Smooth muscle cell (in vitro differentiated cells): ENCODE results near the gene COA7. TPM values are rescaled to one million over a fixed set of nuclear protein-coding genes. Genes with fewer than 3 reads are reported as not detected.

ENCODE experiments used
- DNase-seq: peaks from one replicate; lab custom pipeline; 2025; ENCODE audit not compliant: unreplicated experiment; lab: John Stamatoyannopoulos, UW
- H2AFZ ChIP-seq: fragments of 200-600 bp; sonication (generic); 2 replicates; pipeline ENCODE4 v1.6.0; 2016; ENCODE audit warnings: antibody characterized with exemption, low read depth, mild to moderate bottlenecking
- H3F3A ChIP-seq: fragments of 200-600 bp; sonication (generic); 2 replicates; pipeline ENCODE4 v1.6.0; 2017; ENCODE audit warnings: antibody characterized with exemption, low read depth
- H3K27ac ChIP-seq: fragments of 200-600 bp; sonication (generic); 2 replicates; pipeline ENCODE4 v1.5.1; 2016; ENCODE audit warnings: low read depth, mild to moderate bottlenecking
- H3K27me3 ChIP-seq: fragments of 200-600 bp; sonication (generic); 2 replicates; pipeline ENCODE4 v1.6.1; 2016; ENCODE audit warnings: low read depth, mild to moderate bottlenecking
- H3K36me3 ChIP-seq: fragments of 200-600 bp; sonication (generic); 2 replicates; pipeline ENCODE4 v1.5.1; 2016; ENCODE audit warnings: low read depth
- H3K4me1 ChIP-seq: fragments of 200-600 bp; sonication (generic); 2 replicates; pipeline ENCODE4 v1.5.1; 2016; ENCODE audit warnings: low read depth
- H3K4me2 ChIP-seq: fragments of 200-600 bp; sonication (generic); 2 replicates; pipeline ENCODE4 v1.6.0; 2016; ENCODE audit warnings: mild to moderate bottlenecking
- H3K4me3 ChIP-seq: fragments of 200-600 bp; sonication (generic); 2 replicates; pipeline ENCODE4 v1.5.1; 2016; ENCODE audit warnings: mild to moderate bottlenecking
- H3K79me2 ChIP-seq: fragments of 200-600 bp; sonication (generic); 2 replicates; pipeline ENCODE4 v1.6.0; 2016; ENCODE audit warnings: low read depth, mild to moderate bottlenecking
- H3K9ac ChIP-seq: fragments of 200-600 bp; sonication (generic); 2 replicates; pipeline ENCODE4 v1.6.0; 2016; ENCODE audit warnings: low read depth
- H3K9me3 ChIP-seq: fragments of 200-600 bp; sonication (generic); replicated peaks from 2 replicates; pipeline ENCODE4 v1.5.1; 2016; ENCODE audit warnings: low read depth
- H4K20me1 ChIP-seq: fragments of 200-600 bp; sonication (generic); 2 replicates; pipeline ENCODE4 v1.6.0; 2016; ENCODE audit warnings: low read depth
- WGBS: methylation state at CpG from one replicate; pipeline ENCODE4 v1.1.7; 2016; ENCODE audit warnings: low lambda C conversion rate; 5-methylcytosine and 5-hydroxymethylcytosine counted together
- polyA plus RNA-seq: library from polyadenylated mRNA; unstranded; fragments of >200 nt; fragmentation: Nextera tagmentation; extraction: Ambion mirVana; gene quantifications from 2 replicates; pipeline ENCODE4 v1.2.1, GENCODE V29; 2016
- total RNA-seq: library from RNA; depleted of rRNA; stranded (reverse); fragments of >200 nt; gene quantifications from 2 replicates; pipeline ENCODE4 v1.2.3, GENCODE V29; 2014
- TF ChIP-seq, protein P1 (sequence below): fragments of 200-600 bp; sonication (generic); IDR thresholded peaks from 2 replicates; pipeline ENCODE4 v1.5.1; 2017; ENCODE audit warnings: borderline replicate concordance, mild to moderate bottlenecking, antibody characterized with exemption; ENCODE audit not compliant: insufficient read depth, poor library complexity, severe bottlenecking

Gene COA7
- 3.7 and 4.4 TPM in 2 replicates for total RNA-seq
- 6.3 and 7.3 TPM in 2 replicates for polyA plus RNA-seq

DNA sequence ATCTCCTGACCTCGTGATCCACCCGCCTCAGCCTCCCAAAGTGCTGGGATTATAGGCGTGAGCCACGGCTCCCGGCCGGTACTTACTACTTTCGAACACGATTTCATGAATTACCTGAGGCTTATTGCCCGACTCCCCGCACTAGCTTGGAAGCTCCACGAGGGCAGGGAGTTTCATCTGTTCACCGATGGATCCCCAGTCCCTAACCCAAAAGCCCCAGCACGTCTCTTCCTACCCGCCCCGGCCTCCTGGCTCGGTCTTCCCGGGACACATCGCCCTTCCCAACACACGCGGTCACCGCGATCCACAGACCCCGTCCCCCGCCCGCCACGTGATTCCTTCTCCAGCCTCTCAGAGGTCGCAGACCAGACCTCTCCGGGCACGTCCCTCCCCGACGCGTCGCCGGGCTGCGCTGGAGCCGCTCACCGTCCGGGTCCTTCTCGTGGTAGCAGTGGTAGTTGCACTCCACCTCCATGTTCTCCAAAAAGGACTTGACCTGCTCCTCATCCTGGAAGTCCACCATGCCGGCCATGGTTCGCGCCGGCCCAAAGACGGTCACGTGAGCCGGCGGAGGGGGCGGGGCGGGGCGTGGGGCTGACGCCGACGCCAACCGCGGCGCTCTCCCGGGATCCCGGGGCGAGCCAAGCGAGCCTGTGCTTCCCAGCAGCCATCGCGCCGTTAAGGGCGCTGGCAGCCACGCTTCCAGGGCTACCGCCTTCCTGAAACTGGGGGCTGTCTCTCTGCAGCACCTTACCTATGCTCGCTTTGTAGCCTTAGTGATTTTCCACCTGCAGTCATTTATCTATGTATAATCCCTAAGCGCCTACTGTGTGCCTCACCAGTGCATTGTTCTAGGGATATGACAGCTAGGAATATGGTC lies at the start of gene COA7:
Gene COA7, minus strand, starts transcription at position 553 of the 880 bp plus-strand sequence. Its CDS starts 21 bp downstream, at position 532.
- H3K4me2 ChIP-seq, result peak within 1 kb of the TSS; percentile 81
- H3K27ac ChIP-seq, result peak within 1 kb of the TSS; percentile 52
- peak within 1 kb of the TSS; percentile 73 for H3K4me3 ChIP-seq
- peaks cover 10% of the 10 kb centered on the region for H3F3A ChIP-seq
- no peaks in the 10 kb centered on the region for H3K9me3 ChIP-seq
- H3K4me1 ChIP-seq, result no peaks in the 10 kb centered on the region
- DNase-seq, result peak; percentile 60
- TF ChIP-seq, protein P1, sequence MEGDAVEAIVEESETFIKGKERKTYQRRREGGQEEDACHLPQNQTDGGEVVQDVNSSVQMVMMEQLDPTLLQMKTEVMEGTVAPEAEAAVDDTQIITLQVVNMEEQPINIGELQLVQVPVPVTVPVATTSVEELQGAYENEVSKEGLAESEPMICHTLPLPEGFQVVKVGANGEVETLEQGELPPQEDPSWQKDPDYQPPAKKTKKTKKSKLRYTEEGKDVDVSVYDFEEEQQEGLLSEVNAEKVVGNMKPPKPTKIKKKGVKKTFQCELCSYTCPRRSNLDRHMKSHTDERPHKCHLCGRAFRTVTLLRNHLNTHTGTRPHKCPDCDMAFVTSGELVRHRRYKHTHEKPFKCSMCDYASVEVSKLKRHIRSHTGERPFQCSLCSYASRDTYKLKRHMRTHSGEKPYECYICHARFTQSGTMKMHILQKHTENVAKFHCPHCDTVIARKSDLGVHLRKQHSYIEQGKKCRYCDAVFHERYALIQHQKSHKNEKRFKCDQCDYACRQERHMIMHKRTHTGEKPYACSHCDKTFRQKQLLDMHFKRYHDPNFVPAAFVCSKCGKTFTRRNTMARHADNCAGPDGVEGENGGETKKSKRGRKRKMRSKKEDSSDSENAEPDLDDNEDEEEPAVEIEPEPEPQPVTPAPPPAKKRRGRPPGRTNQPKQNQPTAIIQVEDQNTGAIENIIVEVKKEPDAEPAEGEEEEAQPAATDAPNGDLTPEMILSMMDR, result no peak
- H3K36me3 ChIP-seq, result no peaks in the 10 kb centered on the region
- no peaks in the 10 kb centered on the region for H3K27me3 ChIP-seq
- H3K9ac ChIP-seq, result peak within 1 kb of the TSS; percentile 38
- 5% methylated on average over 58 of the region's 68 CpGs for WGBS
- H3K79me2 ChIP-seq, result peaks cover 28% of the 10 kb centered on the region
- H2AFZ ChIP-seq, result peak within 1 kb of the TSS; percentile 97
- H4K20me1 ChIP-seq, result no peaks in the 10 kb centered on the region

DNA sequence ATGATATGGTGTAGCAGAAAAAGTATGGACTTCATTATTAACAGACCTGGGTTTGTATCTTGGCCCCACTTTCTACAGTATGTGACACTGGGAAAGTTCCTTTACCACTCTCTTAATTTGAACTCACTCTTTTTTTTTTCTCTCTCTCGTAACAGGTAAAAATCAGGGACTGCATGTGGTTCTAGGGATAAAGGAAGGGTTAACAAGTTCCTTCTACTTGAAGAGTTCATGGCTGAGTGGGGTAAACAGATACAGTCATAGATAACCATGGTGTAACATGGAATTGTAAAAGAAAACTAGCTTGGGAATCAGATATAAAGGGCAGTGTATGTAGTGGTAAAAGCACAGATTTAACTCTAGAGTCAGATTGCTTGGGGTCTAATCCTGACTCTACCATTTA lies 49.3 kb upstream of the COA7 start:
- H3K4me1 ChIP-seq, result no peaks in the 10 kb centered on the region
- H3K27ac ChIP-seq, result no peak overlapping the region
- H4K20me1 ChIP-seq, result peaks cover 89% of the 10 kb centered on the region
- no peak overlapping the region for H2AFZ ChIP-seq
- DNase-seq, result no peak
- H3K36me3 ChIP-seq, result no peaks in the 10 kb centered on the region
- H3K9ac ChIP-seq, result no peak overlapping the region
- no peaks in the 10 kb centered on the region for H3K27me3 ChIP-seq
- peaks cover 60% of the 10 kb centered on the region for H3K79me2 ChIP-seq
- 92% methylated on average over 1 of the region's 1 CpG for WGBS
- H3K4me3 ChIP-seq, result no peak overlapping the region
- TF ChIP-seq, protein P1, result no peak
- H3K9me3 ChIP-seq, result no peaks in the 10 kb centered on the region
- no peak overlapping the region for H3K4me2 ChIP-seq
- no peaks in the 10 kb centered on the region for H3F3A ChIP-seq

DNA sequence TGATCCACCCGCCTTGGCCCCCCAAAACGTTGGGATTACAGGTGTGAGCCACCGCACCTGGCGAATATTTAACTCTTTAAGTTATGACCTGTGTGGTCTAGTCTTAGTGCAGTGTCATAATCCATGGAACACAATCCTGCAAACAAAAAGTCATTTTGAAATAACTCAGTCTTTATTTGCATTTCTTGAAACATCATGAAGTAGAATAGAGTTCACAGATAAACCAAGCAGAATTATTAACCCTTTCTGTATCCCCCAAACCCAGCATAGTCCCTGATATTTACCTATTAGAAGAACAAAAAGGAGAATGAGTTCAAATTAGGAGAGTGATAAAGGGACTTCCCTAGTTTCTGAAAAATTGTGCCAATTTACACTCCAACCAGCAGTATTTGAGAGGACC lies 48.0 kb upstream of the COA7 start:
- peaks cover 67% of the 10 kb centered on the region for H3K79me2 ChIP-seq

More for the DNA sequence above, 48.0 kb upstream of the COA7 start:
- Histone ChIP-seq H3K9ac (no peak overlapping the region), H3K36me3 (no peaks in the 10 kb centered on the region), H4K20me1 (peaks cover 85% of the 10 kb centered on the region), H3K27me3 (no peaks in the 10 kb centered on the region), H2AFZ (no peak overlapping the region), H3K4me3 (no peak overlapping the region), H3F3A (no peaks in the 10 kb centered on the region), H3K4me1 (no peaks in the 10 kb centered on the region), H3K27ac (no peak overlapping the region), H3K4me2 (no peak overlapping the region), H3K9me3 (no peaks in the 10 kb centered on the region)
- DNase-seq, result no peak
- TF ChIP-seq, protein P1, result no peak
- 96% methylated on average over 4 of the region's 4 CpGs for WGBS
